ENCODE results near the gene MAPT. TPM values are rescaled to one million over a fixed set of nuclear protein-coding genes. Genes with fewer than 3 reads are reported as not detected.

MAPT gene
- total and polyA plus RNA-seq, 2 experiments from 2014 or later: 0.37 to 0.71 TPM

DNA sequence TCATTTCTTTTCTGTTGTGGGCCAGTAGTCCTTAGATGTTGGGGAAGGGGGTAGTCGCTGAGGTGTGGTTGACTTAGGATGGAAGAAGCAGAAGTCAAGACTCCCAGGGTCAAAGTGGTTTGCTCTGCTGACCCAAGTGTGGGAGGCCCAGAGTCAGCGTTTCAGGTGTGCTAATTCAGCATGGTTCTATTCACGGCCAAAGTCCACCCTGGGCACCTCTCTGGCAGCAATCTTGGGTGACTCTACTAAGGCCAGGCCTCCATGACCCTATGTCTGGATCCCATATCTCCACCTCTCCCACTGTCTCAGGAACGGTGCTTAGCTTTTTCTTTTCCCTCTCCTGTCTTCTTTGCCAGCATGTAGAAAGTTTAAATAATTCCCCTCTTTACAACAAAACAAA is 32.9 kb downstream of the MAPT start:
- Histone ChIP-seq H3K27ac (no peak overlapping the region), H3K4me3 (no peak overlapping the region), H3K9me3 (ENCODE audit: low read depth) (no peaks in the 10 kb centered on the region), H3K79me2 (no peaks in the 10 kb centered on the region), H2AFZ (no peak overlapping the region), H3K9me2 (replicated peaks; ENCODE audit: insufficient read depth) (no peaks in the 10 kb centered on the region), H3K27me3 (no peaks in the 10 kb centered on the region), H3K4me2 (no peak overlapping the region), H4K20me1 (ENCODE audit: insufficient read depth, poor library complexity, severe bottlenecking) (no peaks in the 10 kb centered on the region), H3K36me3 (replicated peaks; ENCODE audit: insufficient read depth, low read depth) (no peaks in the 10 kb centered on the region), H3K4me1 (ENCODE audit: insufficient read depth) (peaks cover 4% of the 10 kb centered on the region)
- TF ChIP-seq, protein P1, sequence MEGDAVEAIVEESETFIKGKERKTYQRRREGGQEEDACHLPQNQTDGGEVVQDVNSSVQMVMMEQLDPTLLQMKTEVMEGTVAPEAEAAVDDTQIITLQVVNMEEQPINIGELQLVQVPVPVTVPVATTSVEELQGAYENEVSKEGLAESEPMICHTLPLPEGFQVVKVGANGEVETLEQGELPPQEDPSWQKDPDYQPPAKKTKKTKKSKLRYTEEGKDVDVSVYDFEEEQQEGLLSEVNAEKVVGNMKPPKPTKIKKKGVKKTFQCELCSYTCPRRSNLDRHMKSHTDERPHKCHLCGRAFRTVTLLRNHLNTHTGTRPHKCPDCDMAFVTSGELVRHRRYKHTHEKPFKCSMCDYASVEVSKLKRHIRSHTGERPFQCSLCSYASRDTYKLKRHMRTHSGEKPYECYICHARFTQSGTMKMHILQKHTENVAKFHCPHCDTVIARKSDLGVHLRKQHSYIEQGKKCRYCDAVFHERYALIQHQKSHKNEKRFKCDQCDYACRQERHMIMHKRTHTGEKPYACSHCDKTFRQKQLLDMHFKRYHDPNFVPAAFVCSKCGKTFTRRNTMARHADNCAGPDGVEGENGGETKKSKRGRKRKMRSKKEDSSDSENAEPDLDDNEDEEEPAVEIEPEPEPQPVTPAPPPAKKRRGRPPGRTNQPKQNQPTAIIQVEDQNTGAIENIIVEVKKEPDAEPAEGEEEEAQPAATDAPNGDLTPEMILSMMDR (IDR thresholded peaks at IDR 0.05; ENCODE audit: poor library complexity): no peak
- TF ChIP-seq EZH2 (IDR thresholded peaks at IDR 0.05; ENCODE audit: borderline replicate concordance) (no peak), EZH2phosphoT487 (IDR thresholded peaks at IDR 0.05; ENCODE audit: low read depth, severe bottlenecking, unreplicated experiment) (no peak)
- 88% methylated on average over 4 of the region's 4 CpGs for WGBS (ENCODE audit: low lambda C conversion rate, missing lambda C conversion rate)
- DNase-seq (ENCODE audit: low spot score): no peak

DNA sequence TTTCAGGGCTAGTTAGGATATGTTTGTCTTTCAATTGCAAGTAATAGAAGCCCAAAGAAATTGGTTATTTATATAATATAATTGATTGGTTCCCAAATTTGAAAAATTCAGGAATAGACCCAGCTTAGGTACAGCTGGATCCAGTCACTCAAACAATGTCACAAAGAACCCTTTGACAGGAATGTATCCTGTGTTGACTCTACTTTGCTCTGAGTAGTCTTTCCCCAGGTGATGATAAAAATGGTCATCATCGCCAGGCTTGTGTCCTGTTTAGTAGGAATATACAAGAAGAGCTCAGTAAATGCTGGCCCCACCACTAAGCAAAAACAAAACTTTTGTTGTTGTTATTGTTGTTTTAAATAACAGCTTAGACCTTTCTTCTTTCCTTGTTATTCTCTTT is 35.0 kb downstream of the MAPT start:
- no peaks in the 10 kb centered on the region for H3K9me3 ChIP-seq (ENCODE audit: low read depth)
- no peak overlapping the region for H3K4me2 ChIP-seq
- H3K4me1 ChIP-seq (ENCODE audit: insufficient read depth): no peaks in the 10 kb centered on the region
- H4K20me1 ChIP-seq (ENCODE audit: insufficient read depth, poor library complexity, severe bottlenecking): no peaks in the 10 kb centered on the region
- 93% methylated on average over 1 of the region's 1 CpG for WGBS (ENCODE audit: low lambda C conversion rate, missing lambda C conversion rate)
- H2AFZ ChIP-seq: no peak overlapping the region
- no peak for DNase-seq (ENCODE audit: low spot score)
- H3K27me3 ChIP-seq: no peaks in the 10 kb centered on the region
- no peaks in the 10 kb centered on the region for H3K79me2 ChIP-seq
- H3K36me3 ChIP-seq (replicated peaks; ENCODE audit: insufficient read depth, low read depth): no peaks in the 10 kb centered on the region
- H3K4me3 ChIP-seq: no peak overlapping the region
- H3K9me2 ChIP-seq (replicated peaks; ENCODE audit: insufficient read depth): no peaks in the 10 kb centered on the region
- H3K27ac ChIP-seq: no peak overlapping the region
- TF ChIP-seq EZH2 (IDR thresholded peaks at IDR 0.05; ENCODE audit: borderline replicate concordance) (no peak), EZH2phosphoT487 (IDR thresholded peaks at IDR 0.05; ENCODE audit: low read depth, severe bottlenecking, unreplicated experiment) (no peak)
- TF ChIP-seq, protein P1 (IDR thresholded peaks at IDR 0.05; ENCODE audit: poor library complexity): no peak

DNA sequence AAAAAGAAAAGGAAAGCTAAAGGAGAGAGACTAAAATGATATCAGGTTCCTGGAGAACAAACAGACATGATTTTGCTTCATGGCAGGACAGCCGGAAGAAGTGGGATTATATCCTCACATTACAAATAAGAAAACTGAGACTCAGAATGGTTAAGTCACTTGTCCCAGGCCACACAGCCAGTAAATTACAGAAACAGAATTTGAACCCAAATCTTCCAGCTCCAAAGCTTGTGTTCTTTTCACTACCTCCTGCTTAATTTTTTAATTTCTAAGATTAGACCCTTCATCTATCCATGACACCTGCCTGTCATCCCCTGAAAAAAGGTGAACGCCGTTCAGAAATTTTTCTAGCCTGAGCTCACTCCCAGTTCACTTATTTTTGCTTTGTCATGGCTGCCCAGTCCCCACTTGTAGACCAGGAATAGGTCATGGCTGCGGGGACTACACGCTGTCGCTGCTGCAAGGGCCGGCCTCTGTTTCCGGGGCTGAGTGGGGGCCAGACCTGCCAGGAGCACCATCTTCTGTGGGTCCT is 36.1 kb downstream of the MAPT start:
- Histone ChIP-seq H2AFZ (no peak overlapping the region), H3K4me3 (no peak overlapping the region), H3K9me2 (replicated peaks; ENCODE audit: insufficient read depth) (no peaks in the 10 kb centered on the region), H3K27ac (no peak overlapping the region), H3K4me2 (no peak overlapping the region), H3K27me3 (no peaks in the 10 kb centered on the region), H3K36me3 (replicated peaks; ENCODE audit: insufficient read depth, low read depth) (no peaks in the 10 kb centered on the region), H3K79me2 (no peaks in the 10 kb centered on the region), H4K20me1 (ENCODE audit: insufficient read depth, poor library complexity, severe bottlenecking) (no peaks in the 10 kb centered on the region), H3K9me3 (ENCODE audit: low read depth) (no peaks in the 10 kb centered on the region), H3K4me1 (ENCODE audit: insufficient read depth) (no peaks in the 10 kb centered on the region)
- 93% methylated on average over 8 of the region's 8 CpGs for WGBS (ENCODE audit: low lambda C conversion rate, missing lambda C conversion rate)
- DNase-seq (ENCODE audit: low spot score): no peak
- TF ChIP-seq EZH2phosphoT487 (IDR thresholded peaks at IDR 0.05; ENCODE audit: low read depth, severe bottlenecking, unreplicated experiment) (no peak), EZH2 (IDR thresholded peaks at IDR 0.05; ENCODE audit: borderline replicate concordance) (no peak)
- TF ChIP-seq, protein P1 (IDR thresholded peaks at IDR 0.05; ENCODE audit: poor library complexity): no peak
